ENCODE results near the gene GNG13. TPM values are rescaled to one million over a fixed set of nuclear protein-coding genes. Genes with fewer than 3 reads are reported as not detected.

The GNG13 gene
- total and polyA plus RNA-seq, 9 of the 15 experiments (the other 6 are each of a cell fraction or from before 2014, with no cell fraction given), result not detected

- ChIA-PET POLR2A (interaction anchor here (1.0 kb wide), 1 partner anchor 16 kb away, joined by 3 read pairs; no protein-coding TSS in a partner anchor), CTCF (ENCODE audit: low intra/inter-chr PET ratio) (no interaction called here)
- H3K79me2 ChIP-seq (ENCODE audit: control insufficient read depth, insufficient read depth, low read length), result no peaks in the 10 kb centered on the region
- H4K20me1 ChIP-seq (replicated peaks; ENCODE audit: control insufficient read depth, insufficient read depth, low read length), result no peaks in the 10 kb centered on the region
- H2AFZ ChIP-seq (ENCODE audit: low read depth, low read length), result no peak overlapping the region
- H3K27ac ChIP-seq (ENCODE audit: extremely low read depth, low read depth, low read length), result no peak overlapping the region
- no peak overlapping the region for H3K4me2 ChIP-seq (ENCODE audit: insufficient read depth, low read length)
- no TSS peak for BruUV-seq (replicated peaks)
- no peaks in the 10 kb centered on the region for H3K9me1 ChIP-seq (ENCODE audit: control insufficient read depth, insufficient read depth, low read length)
- peaks cover 0 to 28% of the 10 kb centered on the region in 2 experiments; a peak in 3 of 5 replicates for H3K4me1 ChIP-seq (replicated peaks in 1 of 2; ENCODE audit: control insufficient read depth in 2 of 2, insufficient read depth in 2 of 2, low read length in 2 of 2)
- peak in 1 of 3 experiments; percentile 26; a peak in 1 of 6 replicates for TF ChIP-seq CTCF (IDR thresholded peaks at IDR 0.05 in 2 of 3, conservative IDR thresholded peaks at IDR 0.05 in 1 of 3; ENCODE audit: insufficient read depth in 2 of 3, low read depth in 1 of 3, low read length in 3 of 3)
- TF ChIP-seq USF2 (CRISPR knock-in tag; IDR thresholded peaks at IDR 0.05), result peak; percentile 36
- TF ChIP-seq HINFP (tag; conservative IDR thresholded peaks at IDR 0.05; ENCODE audit: low read depth), result no peak
- no peak overlapping the region for H3K9ac ChIP-seq (ENCODE audit: insufficient read depth in 1 of 2, low read depth in 2 of 2, low read length in 2 of 2)
- no peaks in the 10 kb centered on the region for H3K36me3 ChIP-seq (ENCODE audit: control insufficient read depth, insufficient read depth, low read length)
- FAIRE-seq (no peak), ATAC-seq (no peak), DNase-seq (ENCODE audit: extremely low read depth in 1 of 4, low spot score in 3 of 4) (no peak)
- peaks cover 49 to 77% of the 10 kb centered on the region in 2 experiments; a peak in 4 of 5 replicates for H3K27me3 ChIP-seq (ENCODE audit: control insufficient read depth in 2 of 2, insufficient read depth in 2 of 2, low read length in 2 of 2)
- 7% methylated on average over 18 of the region's 24 CpGs for WGBS (ENCODE audit: insufficient coverage, low coverage, missing lambda C conversion rate)
- intact Hi-C loops (cut with micrococcal nuclease) (no loop called here), in situ Hi-C loops (cut with MboI) (no loop called here)
- no peak overlapping the region for H3K4me3 ChIP-seq
- no peaks in the 10 kb centered on the region; the same call in 1 of the 2 replicates for H3K9me3 ChIP-seq (replicated peaks; ENCODE audit: control insufficient read depth, insufficient read depth, low read depth, low read length)
Measured at GRCh38 chr16:830871-831570, 30.5 kb upstream of the GNG13 start.

All from K562 (cell line).